ENCODE results near the gene ELL.

ELL gene

GRCh38 chr19:18456279-18456678, 65.6 kb downstream of the ELL start:
- no peaks in the 10 kb centered on the region for H3K4me1 ChIP-seq (ENCODE audit: control insufficient read depth, insufficient read depth, low read length)
- H3K4me3 ChIP-seq (ENCODE audit: low read depth, low read length), result no peak overlapping the region
- H3K9ac ChIP-seq (ENCODE audit: low read depth, low read length), result no peak overlapping the region
- H3K9me3 ChIP-seq (ENCODE audit: control insufficient read depth, insufficient read depth, low read length), result no peaks in the 10 kb centered on the region
- no peaks in the 10 kb centered on the region for H3K27me3 ChIP-seq (ENCODE audit: control insufficient read depth, insufficient read depth, low read length)
- H3K36me3 ChIP-seq (ENCODE audit: control insufficient read depth, insufficient read depth, low read length), result peaks cover 36% of the 10 kb centered on the region

GRCh38 chr19:18453269-18454024, 68.4 kb downstream of the ELL start:
- no peaks in the 10 kb centered on the region for H3K4me1 ChIP-seq (ENCODE audit: control insufficient read depth, insufficient read depth, low read length)
- no peaks in the 10 kb centered on the region for H3K27me3 ChIP-seq (ENCODE audit: control insufficient read depth, insufficient read depth, low read length)
- no peaks in the 10 kb centered on the region for H3K9me3 ChIP-seq (ENCODE audit: control insufficient read depth, insufficient read depth, low read length)
- H3K9ac ChIP-seq (ENCODE audit: low read depth, low read length), result no peak overlapping the region
- no peak overlapping the region for H3K4me3 ChIP-seq (ENCODE audit: low read depth, low read length)
- peaks cover 39% of the 10 kb centered on the region for H3K36me3 ChIP-seq (ENCODE audit: control insufficient read depth, insufficient read depth, low read length)

- Histone ChIP-seq H3K9me3 (ENCODE audit: control insufficient read depth, insufficient read depth, low read length) (no peaks in the 10 kb centered on the region), H3K4me1 (ENCODE audit: control insufficient read depth, insufficient read depth, low read length) (no peaks in the 10 kb centered on the region), H3K27me3 (ENCODE audit: control insufficient read depth, insufficient read depth, low read length) (no peaks in the 10 kb centered on the region), H3K36me3 (ENCODE audit: control insufficient read depth, insufficient read depth, low read length) (peaks cover 34% of the 10 kb centered on the region), H3K9ac (ENCODE audit: low read depth, low read length) (no peak overlapping the region), H3K4me3 (ENCODE audit: low read depth, low read length) (no peak overlapping the region)
These were observed 69.5 kb downstream of the ELL start for GRCh38 chr19:18452386-18452785.

GRCh38 chr19:18450931-18451836, 70.7 kb downstream of the ELL start:
- Histone ChIP-seq H3K4me1 (ENCODE audit: control insufficient read depth, insufficient read depth, low read length) (no peaks in the 10 kb centered on the region), H3K27me3 (ENCODE audit: control insufficient read depth, insufficient read depth, low read length) (no peaks in the 10 kb centered on the region), H3K4me3 (ENCODE audit: low read depth, low read length) (no peak overlapping the region), H3K36me3 (ENCODE audit: control insufficient read depth, insufficient read depth, low read length) (peaks cover 36% of the 10 kb centered on the region), H3K9me3 (ENCODE audit: control insufficient read depth, insufficient read depth, low read length) (no peaks in the 10 kb centered on the region), H3K9ac (ENCODE audit: low read depth, low read length) (no peak overlapping the region)

- H3K4me1 ChIP-seq (ENCODE audit: control insufficient read depth, insufficient read depth, low read length), result no peaks in the 10 kb centered on the region
- peaks cover 40% of the 10 kb centered on the region for H3K36me3 ChIP-seq (ENCODE audit: control insufficient read depth, insufficient read depth, low read length)
- no peaks in the 10 kb centered on the region for H3K9me3 ChIP-seq (ENCODE audit: control insufficient read depth, insufficient read depth, low read length)
- H3K4me3 ChIP-seq (ENCODE audit: low read depth, low read length), result no peak overlapping the region
- H3K9ac ChIP-seq (ENCODE audit: low read depth, low read length), result no peak overlapping the region
- no peaks in the 10 kb centered on the region for H3K27me3 ChIP-seq (ENCODE audit: control insufficient read depth, insufficient read depth, low read length)
These were observed 71.6 kb downstream of the ELL start for GRCh38 chr19:18450021-18450930.

- H3K4me1 ChIP-seq (ENCODE audit: control insufficient read depth, insufficient read depth, low read length), result no peaks in the 10 kb centered on the region
- no peaks in the 10 kb centered on the region for H3K27me3 ChIP-seq (ENCODE audit: control insufficient read depth, insufficient read depth, low read length)
- peaks cover 46% of the 10 kb centered on the region for H3K36me3 ChIP-seq (ENCODE audit: control insufficient read depth, insufficient read depth, low read length)
- H3K9me3 ChIP-seq (ENCODE audit: control insufficient read depth, insufficient read depth, low read length), result no peaks in the 10 kb centered on the region
- no peak overlapping the region for H3K9ac ChIP-seq (ENCODE audit: low read depth, low read length)
- no peak overlapping the region for H3K4me3 ChIP-seq (ENCODE audit: low read depth, low read length)
These were observed 72.3 kb downstream of the ELL start for GRCh38 chr19:18449552-18449951.

- H3K36me3 ChIP-seq (ENCODE audit: control insufficient read depth, insufficient read depth, low read length), result peaks cover 54% of the 10 kb centered on the region
- no peaks in the 10 kb centered on the region for H3K27me3 ChIP-seq (ENCODE audit: control insufficient read depth, insufficient read depth, low read length)
These were observed 75.0 kb downstream of the ELL start for GRCh38 chr19:18446811-18447359.

GRCh38 chr19:18446145-18446810, 75.6 kb downstream of the ELL start:
- Histone ChIP-seq H3K36me3 (ENCODE audit: control insufficient read depth, insufficient read depth, low read length) (peaks cover 52% of the 10 kb centered on the region), H3K4me1 (ENCODE audit: control insufficient read depth, insufficient read depth, low read length) (no peaks in the 10 kb centered on the region), H3K9me3 (ENCODE audit: control insufficient read depth, insufficient read depth, low read length) (no peaks in the 10 kb centered on the region), H3K9ac (ENCODE audit: low read depth, low read length) (no peak overlapping the region), H3K27me3 (ENCODE audit: control insufficient read depth, insufficient read depth, low read length) (no peaks in the 10 kb centered on the region), H3K4me3 (ENCODE audit: low read depth, low read length) (no peak overlapping the region)

More at GRCh38 chr19:18446811-18447359, 75.0 kb downstream of the ELL start:
- H3K9ac ChIP-seq (ENCODE audit: low read depth, low read length), result no peak overlapping the region
- no peaks in the 10 kb centered on the region for H3K9me3 ChIP-seq (ENCODE audit: control insufficient read depth, insufficient read depth, low read length)
- H3K4me1 ChIP-seq (ENCODE audit: control insufficient read depth, insufficient read depth, low read length), result no peaks in the 10 kb centered on the region
- H3K4me3 ChIP-seq (ENCODE audit: low read depth, low read length), result no peak overlapping the region

- Histone ChIP-seq H3K4me3 (ENCODE audit: low read depth, low read length) (no peak overlapping the region), H3K4me1 (ENCODE audit: control insufficient read depth, insufficient read depth, low read length) (no peaks in the 10 kb centered on the region), H3K27me3 (ENCODE audit: control insufficient read depth, insufficient read depth, low read length) (no peaks in the 10 kb centered on the region), H3K36me3 (ENCODE audit: control insufficient read depth, insufficient read depth, low read length) (peaks cover 48% of the 10 kb centered on the region), H3K9ac (ENCODE audit: low read depth, low read length) (no peak overlapping the region), H3K9me3 (ENCODE audit: control insufficient read depth, insufficient read depth, low read length) (no peaks in the 10 kb centered on the region)
These were observed 76.5 kb downstream of the ELL start for GRCh38 chr19:18445262-18445948.

- no peak overlapping the region for H3K9ac ChIP-seq (ENCODE audit: low read depth, low read length)
- H3K4me3 ChIP-seq (ENCODE audit: low read depth, low read length), result no peak overlapping the region
- no peaks in the 10 kb centered on the region for H3K9me3 ChIP-seq (ENCODE audit: control insufficient read depth, insufficient read depth, low read length)
- no peaks in the 10 kb centered on the region for H3K27me3 ChIP-seq (ENCODE audit: control insufficient read depth, insufficient read depth, low read length)
- peaks cover 39% of the 10 kb centered on the region for H3K36me3 ChIP-seq (ENCODE audit: control insufficient read depth, insufficient read depth, low read length)
- peaks cover 5% of the 10 kb centered on the region for H3K4me1 ChIP-seq (ENCODE audit: control insufficient read depth, insufficient read depth, low read length)
These were observed 77.4 kb downstream of the ELL start for GRCh38 chr19:18444513-18444912.
